Heart right ventricle (tissue), 16 donors: Measurements from ENCODE around the gene UBE2F. TPM values are rescaled to one million over a fixed set of nuclear protein-coding genes. Genes with fewer than 3 reads are reported as not detected.

Source experiments
- ATAC-seq, 8 donors: fragments of 200-7000 bp; cut with Tn5 transposase; one replicate each; pipeline ENCODE4 v1.9.1; 2020; ENCODE audit warnings: mild to moderate bottlenecking in 8 of 8, moderate library complexity in 8 of 8, moderate number of reproducible peaks in 1 of 8
- DNase-seq, 2 donors: peaks; one replicate each; pipeline ENCODE4 v3.0.0-alpha.2; 2020
- H3K27ac ChIP-seq, 10 donors: fragments of 200-600 bp; sonication (generic) in 2 of 10; one replicate each; pipeline versions ENCODE4 v1.5.0 to v1.8.0; 2020 to 2022; ENCODE audit warnings: mild to moderate bottlenecking in 3 of 10
- H3K27me3 ChIP-seq, 7 donors: fragments of 200-600 bp; one replicate each; pipeline ENCODE4 v1.8.0; 2021 to 2022; ENCODE audit warnings: mild to moderate bottlenecking in 2 of 7
- H3K36me3 ChIP-seq, 9 donors: fragments of 200-600 bp; sonication (generic) in 1 of 9; one replicate each; pipeline versions ENCODE4 v1.5.0 to v1.8.0; 2020 to 2022; ENCODE audit warnings: mild to moderate bottlenecking in 2 of 9
- H3K4me1 ChIP-seq, 9 donors: fragments of 200-600 bp; sonication (generic) in 1 of 9; one replicate each; pipeline versions ENCODE4 v1.5.0 to v1.8.0; 2020 to 2022; ENCODE audit warnings: mild to moderate bottlenecking in 4 of 9
- H3K4me3 ChIP-seq, 10 donors: fragments of 200-600 bp; sonication (generic) in 2 of 10; one replicate each; pipeline versions ENCODE4 v1.5.0 to v1.8.0; 2020 to 2022; ENCODE audit warnings: mild to moderate bottlenecking in 7 of 10, moderate library complexity in 2 of 10
- H3K9me3 ChIP-seq, 11 donors: fragments of 200-600 bp in 10 of 11; sonication (generic) in 2 of 11; one replicate each; pipeline versions ENCODE4 v1.5.0 to v1.8.0; 2013 to 2022; ENCODE audit warnings: mild to moderate bottlenecking in 2 of 11, control low read depth in 1 of 11, moderate library complexity in 1 of 11
- WGBS, 2 donors: extraction: QIAGEN DNeasy Blood & Tissue Kit; methylation state at CpG; one replicate each; pipeline ENCODE4 v1.1.7; 2013; ENCODE audit warnings: inconsistent platforms in 1 of 2; 5-methylcytosine and 5-hydroxymethylcytosine counted together
- intact Hi-C, 10 donors: fragments of 100-400 bp; cut with DNase I; formaldehyde crosslinking; loops; one replicate each; pipeline versions ENCODE4 v1.11.1 to v1.14.2; 2022
- polyA plus RNA-seq, 2 donors: library from polyadenylated mRNA; stranded (reverse); fragments of 200-250 nt; gene quantifications; one replicate each; pipeline ENCODE4 v1.2.3, GENCODE V29; 2013
- total RNA-seq, 10 donors: library from RNA; stranded (reverse); fragmentation: NEBNext Ultra II Directional in 3 of 10; extraction: Animal tissue kit (Norgen Biotek cat#: 25700) in 3 of 10; gene quantifications; one replicate each; pipeline versions ENCODE4 v1.2.1 to v1.2.4, GENCODE V29; 2021 to 2023
- TF ChIP-seq, protein P1 (sequence below), 9 donors: fragments of 200-600 bp; sonication (generic) in 2 of 9; IDR thresholded peaks; one replicate each; pipeline versions ENCODE4 v1.5.0 to v1.8.0; 2021 to 2022; ENCODE audit warnings: antibody characterized with exemption in 9 of 9, mild to moderate bottlenecking in 5 of 9, moderate library complexity in 1 of 9
- donor health status: Arrhythmogenic right ventricular cardiomyopathy.
- donor health status: ischemic (EF 13 %, LVEDD 7.1; RV severe dilation, severe dysfunction).
- donor health status: healthy with polysubstance abuse.
- donor health status: DM: no; HTN: yes; CAD: no.
- donor health status: DM: no; HTN: no; CAD: no.
- donor health status: ischemic (EF 25% LVEDD 6.9; RV normal size, moderate dysfunction).
- donor health status: ischemic (EF 25% LVEDD 5.7; RV mildly dilated, moderate dysfunction).
- donor health status: healthy.
- donor health status: DM: yes; HTN: yes; CAD: no.
- donor health status: Ischemic cardiomyopathy.
- donor health status: ischemic (EF 35%, LVEDD 5.7; RV mildly dilated, moderate dysfunction).
- donor health status: nonischemic (EF 11% LVEDD 7.7; RV severe dilation, severe dysfunction).
- donor health status: DM: yes; HTN: yes; CAD: no.
- donor health status: PGD.
- donor health status: ischemic (EF 29% LVEDD 5.4; RV normal size, mild dysfunction).
- donor health status: nonischemic (EF 23%, LVEDD 6.1; RV moderate dilation, normal function).

The UBE2F gene
- total and polyA plus RNA-seq, 12 donors, result 43.5 to 82.2 (median 63.7) TPM

DNA sequence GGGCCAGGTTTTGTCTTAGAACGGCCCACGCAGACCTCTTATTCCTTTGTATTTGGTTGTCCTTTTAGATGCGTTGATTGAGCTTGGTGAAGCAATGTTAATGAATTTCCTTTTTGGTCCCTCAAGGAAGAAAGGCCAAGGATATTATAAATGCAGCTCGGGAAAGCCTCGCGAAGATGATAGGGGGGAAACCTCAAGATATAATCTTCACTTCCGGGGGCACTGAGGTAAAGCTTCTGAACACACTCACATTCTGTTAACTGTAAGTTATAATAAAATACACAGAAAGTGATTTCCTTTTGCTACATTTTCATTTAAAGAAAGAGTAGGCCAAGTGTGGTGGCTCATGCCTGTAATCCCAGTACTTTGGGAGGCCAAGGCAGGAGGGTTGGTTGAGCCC lies 101.1 kb downstream of the UBE2F start:
- no peaks in the 10 kb centered on the region for H3K27me3 ChIP-seq
- peaks cover 0 to 3% (median 0%) of the 10 kb centered on the region in 9 donors for H3K4me1 ChIP-seq
- peaks cover 0 to 85% (median 29%) of the 10 kb centered on the region in 9 donors for H3K36me3 ChIP-seq
- intact Hi-C loops, result loop anchor here in 2 of 10 donors (10.0 kb wide), 2 partner anchors 187 to 213 kb away; partner anchors contain the start of gene RAMP1 (in 1 of the 2)
- peaks cover 0 to 7% (median 0%) of the 10 kb centered on the region in 11 donors for H3K9me3 ChIP-seq
- 92 to 94% methylated on average over 7 of the region's 7 CpGs for WGBS, 2 donors
- H3K27ac ChIP-seq, result no peak overlapping the region
- TF ChIP-seq, protein P1, sequence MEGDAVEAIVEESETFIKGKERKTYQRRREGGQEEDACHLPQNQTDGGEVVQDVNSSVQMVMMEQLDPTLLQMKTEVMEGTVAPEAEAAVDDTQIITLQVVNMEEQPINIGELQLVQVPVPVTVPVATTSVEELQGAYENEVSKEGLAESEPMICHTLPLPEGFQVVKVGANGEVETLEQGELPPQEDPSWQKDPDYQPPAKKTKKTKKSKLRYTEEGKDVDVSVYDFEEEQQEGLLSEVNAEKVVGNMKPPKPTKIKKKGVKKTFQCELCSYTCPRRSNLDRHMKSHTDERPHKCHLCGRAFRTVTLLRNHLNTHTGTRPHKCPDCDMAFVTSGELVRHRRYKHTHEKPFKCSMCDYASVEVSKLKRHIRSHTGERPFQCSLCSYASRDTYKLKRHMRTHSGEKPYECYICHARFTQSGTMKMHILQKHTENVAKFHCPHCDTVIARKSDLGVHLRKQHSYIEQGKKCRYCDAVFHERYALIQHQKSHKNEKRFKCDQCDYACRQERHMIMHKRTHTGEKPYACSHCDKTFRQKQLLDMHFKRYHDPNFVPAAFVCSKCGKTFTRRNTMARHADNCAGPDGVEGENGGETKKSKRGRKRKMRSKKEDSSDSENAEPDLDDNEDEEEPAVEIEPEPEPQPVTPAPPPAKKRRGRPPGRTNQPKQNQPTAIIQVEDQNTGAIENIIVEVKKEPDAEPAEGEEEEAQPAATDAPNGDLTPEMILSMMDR (IDR thresholded peaks at IDR 0.05), result no peak
- DNase-seq (no peak), ATAC-seq (no peak)
- H3K4me3 ChIP-seq, result no peak overlapping the region

DNA sequence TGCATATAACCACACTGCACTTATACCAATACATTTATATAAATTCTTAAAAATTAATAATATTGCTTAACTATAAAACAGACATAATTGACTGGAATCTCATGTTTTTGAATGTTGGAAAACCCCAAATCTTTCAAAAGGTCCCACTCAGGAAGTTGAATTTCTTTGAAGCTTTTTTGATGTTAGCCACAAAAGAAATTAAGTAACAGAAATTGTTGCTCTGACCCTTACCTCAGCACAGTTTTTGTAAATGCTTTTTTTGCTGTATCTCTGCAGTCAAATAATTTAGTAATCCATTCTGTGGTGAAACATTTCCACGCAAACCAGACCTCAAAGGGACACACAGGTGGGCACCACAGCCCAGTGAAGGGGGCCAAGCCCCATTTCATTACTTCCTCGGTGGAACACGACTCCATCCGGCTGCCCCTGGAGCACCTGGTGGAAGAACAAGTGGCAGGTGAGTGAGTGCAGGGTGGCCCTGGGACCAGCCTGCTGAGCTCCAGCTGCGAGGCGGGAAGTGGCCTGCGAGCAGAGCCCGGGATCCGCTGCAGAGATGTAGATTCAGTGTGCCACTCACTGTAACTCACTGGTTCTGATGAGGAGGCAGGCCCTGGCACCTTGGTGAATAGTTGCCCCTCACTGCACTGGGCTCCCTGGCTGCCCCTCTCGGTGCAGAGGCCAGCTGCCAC lies 102.4 kb downstream of the UBE2F start:
- no peak overlapping the region for H3K27ac ChIP-seq
- H3K9me3 ChIP-seq, result peaks cover 0 to 13% (median 0%) of the 10 kb centered on the region in 11 donors
- TF ChIP-seq, protein P1 (IDR thresholded peaks at IDR 0.05), result no peak
- ATAC-seq (no peak), DNase-seq (no peak)
- H3K4me3 ChIP-seq, result no peak overlapping the region
- no peaks in the 10 kb centered on the region for H3K27me3 ChIP-seq
- peaks cover 0 to 95% (median 29%) of the 10 kb centered on the region in 9 donors for H3K36me3 ChIP-seq
- peaks cover 0 to 3% (median 0%) of the 10 kb centered on the region in 9 donors for H3K4me1 ChIP-seq
- WGBS, 2 donors, result 96 to 97% methylated on average over 10 of the region's 10 CpGs
- intact Hi-C loops, result loop anchor here in 2 of 10 donors (10.0 kb wide), 2 partner anchors 186 to 214 kb away; partner anchors contain the start of gene RAMP1 (in 1 of the 2)

DNA sequence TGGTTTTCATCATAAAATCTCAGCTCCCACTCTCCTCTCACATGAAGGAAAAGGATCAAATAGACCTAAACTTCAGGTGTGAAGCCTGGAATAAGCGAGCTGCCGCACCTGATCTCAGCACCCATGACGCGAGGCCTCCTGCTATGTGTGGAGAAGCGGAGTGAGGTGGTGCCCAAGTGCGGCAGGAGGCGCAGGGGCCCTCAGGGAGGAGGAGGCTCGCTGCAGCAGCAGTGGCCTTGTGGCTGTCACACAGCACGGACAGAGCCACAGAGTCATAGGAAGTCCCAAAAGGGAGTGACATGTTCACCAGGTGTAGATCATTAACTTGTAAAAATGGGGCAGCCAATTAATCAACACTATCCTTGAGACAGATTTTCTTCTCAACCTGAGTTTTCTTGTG lies 103.1 kb downstream of the UBE2F start:
- intact Hi-C loops, result loop anchor here in 2 of 10 donors (10.0 kb wide), 2 partner anchors 185 to 215 kb away; partner anchors contain the start of gene RAMP1 (in 1 of the 2)
- Histone ChIP-seq H3K4me3 (no peak overlapping the region), H3K27ac (no peak overlapping the region), H3K27me3 (no peaks in the 10 kb centered on the region), H3K4me1 (peaks cover 0 to 3% (median 0%) of the 10 kb centered on the region in 9 donors), H3K9me3 (peaks cover 0 to 13% (median 0%) of the 10 kb centered on the region in 11 donors), H3K36me3 (peaks cover 0 to 95% (median 29%) of the 10 kb centered on the region in 9 donors)
- DNase-seq (no peak), ATAC-seq (no peak)
- TF ChIP-seq, protein P1 (IDR thresholded peaks at IDR 0.05), result no peak
- WGBS, 2 donors, result 94 to 98% methylated on average over 9 of the region's 9 CpGs

DNA sequence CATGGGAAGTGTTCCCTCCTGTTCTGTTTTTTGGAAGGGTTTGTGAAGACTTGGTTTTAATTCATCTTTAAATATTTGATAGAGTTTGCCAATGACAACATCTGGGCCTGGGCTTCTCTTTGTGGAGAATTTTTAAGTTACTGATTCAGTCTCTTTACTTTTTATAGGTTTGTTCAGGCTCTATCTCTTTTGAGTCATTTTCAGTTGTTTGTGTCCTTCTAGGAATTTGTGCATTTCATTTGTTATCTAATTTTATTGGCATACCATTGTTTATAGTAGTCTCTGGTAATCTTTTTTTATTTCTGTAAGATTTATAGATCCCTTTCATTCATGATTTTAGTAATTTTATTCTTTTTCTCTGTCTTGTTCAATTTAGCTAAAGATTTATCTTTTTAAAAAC lies 108.6 kb downstream of the UBE2F start:
- H3K27ac ChIP-seq, result no peak overlapping the region
- peaks cover 0 to 31% (median 0%) of the 10 kb centered on the region in 11 donors for H3K9me3 ChIP-seq
- TF ChIP-seq, protein P1 (IDR thresholded peaks at IDR 0.05), result no peak
- DNase-seq (no peak), ATAC-seq (no peak)
- intact Hi-C loops, result no loop called here
- H3K4me3 ChIP-seq, result no peak overlapping the region
- no peaks in the 10 kb centered on the region for H3K4me1 ChIP-seq
- H3K27me3 ChIP-seq, result no peaks in the 10 kb centered on the region
- H3K36me3 ChIP-seq, result peaks cover 0 to 72% (median 12%) of the 10 kb centered on the region in 9 donors
